WTC11 (cell line): ENCODE data around the gene OPRL1.
"Not testable (repeated sequence)": the region's sequence is repeated elsewhere in the genome, so short reads cannot be mapped to it uniquely, and the experiment has no call there.

ENCODE experiments used
- AR ChIP-seq: fragments of 250-450 bp; sonication (Bioruptor Pico); IDR thresholded peaks from 2 replicates; pipeline ENCODE4 v1.9.0; 2021; ENCODE audit warnings: mild to moderate bottlenecking
- CREB1 ChIP-seq: sonication (generic); formaldehyde crosslinking; IDR thresholded peaks from 2 replicates; pipeline ENCODE4 v1.8.0; 2023; ENCODE audit warnings: mild to moderate bottlenecking, missing genetic modification reagents
- CTCF ChIP-seq: fragments of 200-600 bp; IDR thresholded peaks from 2 replicates; pipeline ENCODE4 v1.8.0; 2022; ENCODE audit warnings: antibody characterized with exemption
- ETV6 ChIP-seq: sonication (generic); formaldehyde crosslinking; IDR thresholded peaks from 2 replicates; pipeline ENCODE4 v1.8.1; 2022; ENCODE audit warnings: mild to moderate bottlenecking, missing genetic modification reagents
- IRF2 ChIP-seq: sonication (generic); formaldehyde crosslinking; IDR thresholded peaks from 2 replicates; pipeline ENCODE4 v1.8.0; 2022; ENCODE audit warnings: low read depth, missing genetic modification reagents, borderline replicate concordance
- MAX ChIP-seq: sonication (generic); formaldehyde crosslinking; IDR thresholded peaks from 2 replicates; pipeline ENCODE4 v1.8.0; 2022; ENCODE audit warnings: mild to moderate bottlenecking, missing genetic modification reagents
- NFYB ChIP-seq: sonication (generic); formaldehyde crosslinking; conservative IDR thresholded peaks from 2 replicates; pipeline ENCODE4 v1.8.0; 2022; ENCODE audit warnings: low read depth, missing genetic modification reagents
- RELA ChIP-seq: sonication (generic); formaldehyde crosslinking; IDR thresholded peaks from 2 replicates; pipeline ENCODE4 v1.8.1; 2022; ENCODE audit warnings: missing genetic modification reagents, mild to moderate bottlenecking, borderline replicate concordance
- TEAD1 ChIP-seq: sonication (generic); formaldehyde crosslinking; IDR thresholded peaks from 2 replicates; pipeline ENCODE4 v1.8.0; 2022; ENCODE audit warnings: mild to moderate bottlenecking, missing genetic modification reagents
- ZNF512 ChIP-seq: sonication (generic); formaldehyde crosslinking; IDR thresholded peaks from 2 replicates; pipeline ENCODE4 v1.8.1; 2022; ENCODE audit warnings: missing genetic modification reagents, borderline replicate concordance

GRCh38 chr20:64134744-64135143, 54.9 kb downstream of the OPRL1 start:
- not testable (repeated sequence) for TF ChIP-seq AR (CRISPR knock-in tag); CTCF; IRF2 (CRISPR knock-in tag); RELA (CRISPR knock-in tag); MAX (CRISPR knock-in tag); ETV6; NFYB (CRISPR knock-in tag); CREB1 (CRISPR knock-in tag); TEAD1; ZNF512 (CRISPR knock-in tag)
